ENCODE results near the gene CARMIL1.

The CARMIL1 gene

GRCh38 chr6:25366903-25367545 lies 87.8 kb downstream of the CARMIL1 start:
- TF ChIP-seq CTCF (IDR thresholded peaks at IDR 0.05; ENCODE audit: low read depth, low read length): no peak
- H3K4me3 ChIP-seq (ENCODE audit: low read depth, low read length): no peak overlapping the region

GRCh38 chr6:25369036-25369432 lies 89.9 kb downstream of the CARMIL1 start:
- no peak overlapping the region for H3K4me3 ChIP-seq (ENCODE audit: low read depth, low read length)
- no peak for TF ChIP-seq CTCF (IDR thresholded peaks at IDR 0.05; ENCODE audit: low read depth, low read length)

- TF ChIP-seq CTCF (IDR thresholded peaks at IDR 0.05; ENCODE audit: low read depth, low read length): no peak
- no peak overlapping the region for H3K4me3 ChIP-seq (ENCODE audit: low read depth, low read length)
Measured at GRCh38 chr6:25369433-25370177, 90.4 kb downstream of the CARMIL1 start.

- TF ChIP-seq CTCF (IDR thresholded peaks at IDR 0.05; ENCODE audit: low read depth, low read length): no peak
Measured at GRCh38 chr6:25370178-25371036, 91.2 kb downstream of the CARMIL1 start.

GRCh38 chr6:25371037-25371347 lies 91.8 kb downstream of the CARMIL1 start:
- no peak overlapping the region for H3K4me3 ChIP-seq (ENCODE audit: low read depth, low read length)
- TF ChIP-seq CTCF (IDR thresholded peaks at IDR 0.05; ENCODE audit: low read depth, low read length): no peak

More at GRCh38 chr6:25370178-25371036, 91.2 kb downstream of the CARMIL1 start:
- no peak overlapping the region for H3K4me3 ChIP-seq (ENCODE audit: low read depth, low read length)

GRCh38 chr6:25375125-25375524 lies 96.0 kb downstream of the CARMIL1 start:
- TF ChIP-seq CTCF (IDR thresholded peaks at IDR 0.05; ENCODE audit: low read depth, low read length): no peak
- H3K4me3 ChIP-seq (ENCODE audit: low read depth, low read length): no peak overlapping the region

GRCh38 chr6:25377664-25378063 lies 98.5 kb downstream of the CARMIL1 start:
- H3K4me3 ChIP-seq (ENCODE audit: low read depth, low read length): no peak overlapping the region
- no peak for TF ChIP-seq CTCF (IDR thresholded peaks at IDR 0.05; ENCODE audit: low read depth, low read length)

Measured in WI38 (cell line).